Keratinocyte (primary cell): Measurements from ENCODE around the gene FNIP2. TPM values are rescaled to one million over a fixed set of nuclear protein-coding genes. Genes with fewer than 3 reads are reported as not detected.

Experiments
- DNase-seq: peaks from one replicate; pipeline ENCODE4 v3.0.0-alpha.2; 2011; ENCODE audit warnings: low read depth, missing footprints, low spot score
- FAIRE-seq: peaks from 2 replicates; lab custom pipeline; 2011; peaks lifted over from hg19 to GRCh38; lab: Jason Lieb, UNC
- H2AFZ ChIP-seq: 2 replicates; pipeline ENCODE4 v1.6.0; 2012; ENCODE audit warnings: low read length, control low read depth, inconsistent platforms; ENCODE audit not compliant: control insufficient read depth
- H3K27ac ChIP-seq: 2 replicates; pipeline ENCODE4 v1.5.1; 2011; ENCODE audit warnings: low read length; ENCODE audit not compliant: control insufficient read depth, insufficient read depth
- H3K27me3 ChIP-seq: 3 replicates; pipeline ENCODE4 v1.6.0; 2011; ENCODE audit warnings: low read length; ENCODE audit not compliant: control insufficient read depth, insufficient read depth; ENCODE audit errors: extremely low read depth
- H3K36me3 ChIP-seq, 2 experiments: 2 replicates in 1 of 2; 3 replicates in 1 of 2; pipeline ENCODE4 v1.5.1; 2011; ENCODE audit warnings: low read length in 2 of 2, mild to moderate bottlenecking in 1 of 2; ENCODE audit not compliant: control insufficient read depth in 2 of 2, insufficient read depth in 2 of 2; ENCODE audit errors: extremely low read depth in 1 of 2
- H3K4me1 ChIP-seq: 3 replicates; pipeline ENCODE4 v1.5.1; 2011; ENCODE audit warnings: low read length; ENCODE audit not compliant: control insufficient read depth, insufficient read depth; ENCODE audit errors: extremely low read depth
- H3K4me2 ChIP-seq: 3 replicates; pipeline ENCODE4 v1.6.0; 2011; ENCODE audit warnings: low read depth, low read length; ENCODE audit not compliant: control insufficient read depth, insufficient read depth; ENCODE audit errors: extremely low read depth
- H3K4me3 ChIP-seq, 3 experiments: fragments of 200-600 bp in 1 of 3; sonication (generic) in 1 of 3; 2 replicates in 2 of 3; 3 replicates in 1 of 3; pipeline ENCODE4 v1.5.1; 2011 to 2016; ENCODE audit warnings: low read length in 3 of 3, mild to moderate bottlenecking in 3 of 3, control low read depth in 2 of 3, inconsistent platforms in 1 of 3, low read depth in 1 of 3, mixed read lengths in 1 of 3, mixed run types in 1 of 3, moderate library complexity in 1 of 3; ENCODE audit not compliant: control insufficient read depth in 2 of 3, insufficient read depth in 2 of 3; ENCODE audit errors: extremely low read depth in 1 of 3
- H3K79me2 ChIP-seq: 2 replicates; pipeline ENCODE4 v1.6.0; 2012; ENCODE audit warnings: low read length; ENCODE audit not compliant: control insufficient read depth, insufficient read depth
- H3K9ac ChIP-seq: 3 replicates; pipeline ENCODE4 v1.6.0; 2011; ENCODE audit warnings: low read length; ENCODE audit not compliant: control insufficient read depth, insufficient read depth; ENCODE audit errors: extremely low read depth
- H3K9me1 ChIP-seq: 3 replicates; pipeline ENCODE4 v1.6.0; 2011; ENCODE audit warnings: low read length; ENCODE audit not compliant: control insufficient read depth, insufficient read depth; ENCODE audit errors: extremely low read depth
- H3K9me3 ChIP-seq: 2 replicates; pipeline ENCODE4 v1.5.1; 2012; ENCODE audit warnings: low read depth, low read length; ENCODE audit not compliant: control insufficient read depth
- H4K20me1 ChIP-seq: 3 replicates; pipeline ENCODE4 v1.6.0; 2011; ENCODE audit warnings: low read length; ENCODE audit not compliant: control insufficient read depth, insufficient read depth; ENCODE audit errors: extremely low read depth
- EZH2 ChIP-seq: IDR thresholded peaks from one replicate; pipeline ENCODE4 v1.6.1; 2012; ENCODE audit warnings: inconsistent platforms, mild to moderate bottlenecking, low read length, moderate library complexity
- dilution Hi-C: fragments of 300-500 bp; cut with MboI; formaldehyde crosslinking; loops from one replicate; pipeline ENCODE4 v1.7.0; 2020; ENCODE audit warnings: low sequenced_read_pairs; ENCODE audit not compliant: extremely low pct_ligation_motif_present
- polyA plus RNA-seq, 5 experiments: library from polyadenylated mRNA; depleted of rRNA in 3 of 5; stranded (reverse) in 3 of 5; stranded (forward) in 1 of 5; unstranded in 1 of 5; fragments of >200 nt; gene quantifications; 1 replicate in 1 of 5; 2 replicates in 3 of 5; 3 replicates in 1 of 5; pipeline versions ENCODE4 v1.2.1 to v1.2.3, GENCODE V29; 2011 to 2012; ENCODE audit warnings: missing spikeins in 2 of 5, low read depth in 1 of 5, low replicate concordance in 1 of 5
- TF ChIP-seq, protein P1 (sequence below), 3 experiments: IDR thresholded peaks in 1 of 3; conservative IDR thresholded peaks in 1 of 3; optimal IDR thresholded peaks in 1 of 3; 2 replicates in 2 of 3; 3 replicates in 1 of 3; pipeline versions ENCODE3 to v1.5.1; 2011; ENCODE audit warnings: low read length in 3 of 3, mild to moderate bottlenecking in 3 of 3, moderate library complexity in 2 of 3, control low read depth in 1 of 3, inconsistent platforms in 1 of 3; ENCODE audit not compliant: insufficient read depth in 2 of 3; ENCODE audit errors: extremely low read depth in 1 of 3

The FNIP2 gene
- polyA plus RNA-seq, 1 donor (not counting 4 experiments of a cell fraction or from before 2014, with no cell fraction given) = 6.2 TPM

DNA sequence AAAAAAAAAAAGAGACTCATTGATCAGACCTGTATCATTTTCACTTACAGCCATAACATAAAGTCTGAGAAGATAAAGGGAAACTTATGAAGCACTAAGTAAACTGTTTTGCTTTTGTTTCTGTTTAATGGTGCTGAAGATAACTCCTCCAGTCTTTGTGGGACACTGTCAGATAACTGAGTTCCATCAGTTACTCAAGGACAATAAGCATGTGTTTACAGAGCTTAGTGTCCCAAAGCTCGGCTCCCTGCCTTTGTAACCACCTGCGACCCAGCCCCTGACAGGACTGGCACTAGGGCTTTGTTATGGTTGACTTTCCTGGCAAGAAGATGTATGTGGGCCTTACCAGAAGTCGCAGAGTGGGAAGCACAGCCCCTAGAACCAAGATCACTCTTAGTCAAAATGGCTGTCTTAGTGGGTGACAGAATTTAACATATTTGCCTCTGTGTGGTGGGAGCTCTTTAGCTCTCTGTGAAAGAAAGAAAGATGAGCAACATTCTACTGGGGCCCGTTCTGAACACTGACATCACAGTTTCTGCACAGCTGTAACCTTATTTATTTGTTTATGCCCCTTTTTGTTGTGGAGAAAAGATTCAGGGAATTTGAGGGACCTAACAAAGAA lies 68.1 kb downstream of the FNIP2 start:
- Histone ChIP-seq H3K9me3 (no peaks in the 10 kb centered on the region), H3K36me3 (no peaks in the 10 kb centered on the region)
- FAIRE-seq = no peak

DNA sequence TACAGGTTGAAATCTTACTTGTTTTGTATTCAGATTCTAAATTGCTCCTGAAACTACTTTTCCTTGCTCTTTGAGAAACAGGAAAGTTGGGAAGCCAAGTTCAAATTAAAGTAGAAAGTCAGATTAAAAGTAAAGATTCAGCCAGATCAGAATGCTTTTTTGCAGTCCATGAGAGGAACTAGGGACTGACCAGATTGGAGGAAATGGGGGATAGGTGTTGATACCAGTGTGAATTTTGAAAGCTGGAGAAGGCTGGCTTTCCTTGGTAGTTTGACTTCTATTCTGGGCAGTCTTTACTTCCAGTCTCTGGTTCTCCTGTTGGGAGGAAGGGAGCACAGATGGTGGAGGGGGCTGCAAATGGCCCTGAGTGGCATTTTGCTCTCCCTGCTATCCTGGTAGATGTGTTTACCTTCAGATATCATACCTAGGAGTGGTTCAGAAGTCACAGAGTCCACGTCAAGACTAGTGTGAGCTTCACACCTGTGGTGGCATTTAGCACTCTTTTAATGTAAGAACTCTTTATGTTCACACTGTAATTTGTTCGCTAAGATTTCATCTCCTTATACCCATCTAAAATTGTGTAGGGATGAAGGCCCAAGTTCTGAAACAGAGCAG lies 68.8 kb downstream of the FNIP2 start:
- Histone ChIP-seq H3K27ac (no peak overlapping the region), H3K4me3 (no peak overlapping the region), H3K9ac (no peak overlapping the region), H3K36me3 (no peaks in the 10 kb centered on the region), H3K9me3 (no peaks in the 10 kb centered on the region), H3K4me2 (no peak overlapping the region), H3K9me1 (no peaks in the 10 kb centered on the region), H3K4me1 (peaks cover 21% of the 10 kb centered on the region), H3K27me3 (no peaks in the 10 kb centered on the region), H3K79me2 (no peaks in the 10 kb centered on the region), H4K20me1 (no peaks in the 10 kb centered on the region), H2AFZ (no peak overlapping the region)
- dilution Hi-C loops = no loop called here
- FAIRE-seq (no peak), DNase-seq (no peak)
- no peak for TF ChIP-seq EZH2
- TF ChIP-seq, protein P1, sequence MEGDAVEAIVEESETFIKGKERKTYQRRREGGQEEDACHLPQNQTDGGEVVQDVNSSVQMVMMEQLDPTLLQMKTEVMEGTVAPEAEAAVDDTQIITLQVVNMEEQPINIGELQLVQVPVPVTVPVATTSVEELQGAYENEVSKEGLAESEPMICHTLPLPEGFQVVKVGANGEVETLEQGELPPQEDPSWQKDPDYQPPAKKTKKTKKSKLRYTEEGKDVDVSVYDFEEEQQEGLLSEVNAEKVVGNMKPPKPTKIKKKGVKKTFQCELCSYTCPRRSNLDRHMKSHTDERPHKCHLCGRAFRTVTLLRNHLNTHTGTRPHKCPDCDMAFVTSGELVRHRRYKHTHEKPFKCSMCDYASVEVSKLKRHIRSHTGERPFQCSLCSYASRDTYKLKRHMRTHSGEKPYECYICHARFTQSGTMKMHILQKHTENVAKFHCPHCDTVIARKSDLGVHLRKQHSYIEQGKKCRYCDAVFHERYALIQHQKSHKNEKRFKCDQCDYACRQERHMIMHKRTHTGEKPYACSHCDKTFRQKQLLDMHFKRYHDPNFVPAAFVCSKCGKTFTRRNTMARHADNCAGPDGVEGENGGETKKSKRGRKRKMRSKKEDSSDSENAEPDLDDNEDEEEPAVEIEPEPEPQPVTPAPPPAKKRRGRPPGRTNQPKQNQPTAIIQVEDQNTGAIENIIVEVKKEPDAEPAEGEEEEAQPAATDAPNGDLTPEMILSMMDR (optimal IDR thresholded peaks at IDR 0.05 in 1 of 3, IDR thresholded peaks at IDR 0.05 in 1 of 3, conservative IDR thresholded peaks at IDR 0.05 in 1 of 3; ENCODE audit: extremely low read depth in 1 of 3, insufficient read depth in 2 of 3, low read length in 3 of 3) = no peak

More for the DNA sequence above, 68.1 kb downstream of the FNIP2 start:
- Histone ChIP-seq H3K27ac (no peak overlapping the region), H4K20me1 (no peaks in the 10 kb centered on the region), H3K4me3 (no peak overlapping the region), H3K9me1 (no peaks in the 10 kb centered on the region), H2AFZ (no peak overlapping the region), H3K79me2 (no peaks in the 10 kb centered on the region), H3K4me2 (no peak overlapping the region), H3K4me1 (peaks cover 21% of the 10 kb centered on the region), H3K9ac (no peak overlapping the region), H3K27me3 (no peaks in the 10 kb centered on the region)
- dilution Hi-C loops = no loop called here
- TF ChIP-seq, protein P1 (optimal IDR thresholded peaks at IDR 0.05 in 1 of 3, IDR thresholded peaks at IDR 0.05 in 1 of 3, conservative IDR thresholded peaks at IDR 0.05 in 1 of 3; ENCODE audit: extremely low read depth in 1 of 3, insufficient read depth in 2 of 3, low read length in 3 of 3) = no peak
- no peak for TF ChIP-seq EZH2
- DNase-seq = no peak
